Stomach (tissue), 4 donors: ENCODE measurements around the gene CDH23.

Experiments used
- CTCF ChIP-seq, 7 experiments: fragments of 450-650 bp in 4 of 7; fragments of 200-600 bp in 3 of 7; sonication (generic) in 3 of 7; IDR thresholded peaks; one replicate each; pipeline ENCODE4 v1.5.1; 2016 to 2019; ENCODE audit warnings: antibody characterized with exemption in 7 of 7, control low read depth in 2 of 7, mild to moderate bottlenecking in 1 of 7
- EP300 ChIP-seq: sonication (generic); formaldehyde crosslinking; IDR thresholded peaks from one replicate; pipeline ENCODE4 v1.6.1; 2017; ENCODE audit warnings: antibody characterized with exemption
- POLR2A ChIP-seq, 4 donors: fragments of 450-650 bp; IDR thresholded peaks; one replicate each; pipeline ENCODE4 v1.6.1; 2016; ENCODE audit warnings: antibody characterized with exemption in 4 of 4, control low read depth in 2 of 4, mild to moderate bottlenecking in 1 of 4, moderate library complexity in 1 of 4

- TF ChIP-seq CTCF (IDR thresholded peaks at IDR 0.05), result no peak
- TF ChIP-seq EP300, result no peak
- TF ChIP-seq POLR2A (IDR thresholded peaks at IDR 0.05), result no peak
Measured at GRCh38 chr10:71848325-71849275, 451.9 kb downstream of the CDH23 start.
